Suppressor macrophage treated with lipopolysaccharide for 1 hour (primary cell): ENCODE results near the gene ZFP91.

Experiments used
- DNase-seq, 3 donors: peaks; one replicate each; pipeline ENCODE4 v3.0.0-alpha.2; 2020 to 2022

ZFP91 gene

DNA sequence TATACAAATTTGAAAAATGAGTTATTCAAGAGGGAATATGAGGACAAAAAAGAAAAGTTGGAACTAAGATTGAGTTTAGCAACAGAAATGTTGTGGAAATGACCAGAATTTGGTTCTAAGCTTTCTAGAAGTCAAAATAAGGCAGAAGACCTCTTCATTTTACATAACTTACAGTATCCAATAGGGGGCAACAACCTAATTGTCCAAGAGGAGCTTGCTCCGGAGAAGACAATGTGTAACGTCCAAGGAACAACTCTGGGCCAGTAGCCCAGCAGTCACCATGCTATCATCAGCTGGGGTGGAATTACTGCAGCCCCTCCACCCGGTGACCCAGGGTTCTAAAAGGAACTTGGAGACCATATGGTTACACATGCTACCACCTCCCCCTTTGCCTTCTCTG lies 57.7 kb downstream of the ZFP91 start:
- no peak for DNase-seq

DNA sequence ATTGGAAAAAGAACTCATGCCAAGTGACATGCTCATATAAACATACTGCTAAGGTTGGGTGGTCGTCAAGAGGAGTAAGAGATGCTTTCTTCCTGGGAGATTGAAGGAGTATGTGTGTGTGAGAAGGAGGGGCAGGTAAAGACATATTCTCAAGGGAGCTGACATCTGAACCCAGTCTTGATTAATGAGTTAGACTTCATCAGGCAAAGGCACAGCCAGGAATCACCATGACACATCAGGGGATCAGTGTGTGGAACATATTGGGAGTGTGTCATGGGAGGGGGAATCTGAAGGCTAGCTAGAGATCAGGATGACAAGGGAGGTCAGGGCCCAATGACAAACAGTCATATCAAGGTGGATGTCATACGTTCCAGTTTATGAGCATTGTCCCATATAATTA lies 58.5 kb downstream of the ZFP91 start:
- DNase-seq = no peak

DNA sequence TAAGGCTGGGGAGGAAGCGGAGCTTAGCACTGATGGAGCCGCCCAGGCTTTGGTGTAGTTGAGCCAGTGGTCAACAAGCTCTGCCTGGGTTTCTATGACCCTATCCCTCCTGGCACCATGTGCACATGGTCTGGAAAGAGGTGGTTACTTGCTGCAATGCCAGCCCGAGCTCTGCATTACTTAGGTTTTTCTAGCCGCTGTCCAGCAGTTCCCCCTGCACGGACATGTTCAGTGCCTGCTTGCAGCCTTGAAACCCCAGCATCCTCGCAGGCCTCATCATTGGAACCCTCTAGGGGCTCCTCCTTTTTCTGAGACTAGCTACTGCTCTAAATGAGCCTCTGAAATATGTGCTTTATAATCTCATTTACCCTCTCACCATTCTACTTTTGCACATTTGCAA lies 60.2 kb downstream of the ZFP91 start:
- DNase-seq = no peak

DNA sequence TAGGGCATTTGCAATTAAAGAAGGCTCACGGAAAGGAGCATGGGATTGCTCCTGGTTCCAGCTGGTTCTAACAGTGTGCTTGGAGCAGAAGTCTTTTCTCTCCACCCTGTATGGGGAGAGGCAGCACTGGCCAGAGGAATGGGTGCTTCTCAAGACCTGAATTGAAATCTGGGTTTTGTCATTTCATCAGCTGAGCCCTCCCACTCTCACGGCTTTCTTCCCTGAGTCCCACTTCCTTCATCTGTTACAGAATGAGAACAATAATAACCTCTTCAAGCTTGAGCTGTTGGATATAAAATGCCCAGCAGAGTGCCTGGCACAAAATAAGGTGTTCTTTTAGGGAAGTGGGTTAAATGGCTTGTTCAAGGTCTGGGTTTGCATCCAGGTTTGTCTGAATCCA lies 60.8 kb downstream of the ZFP91 start:
- peak; percentile 43 to 57 (median 53) for DNase-seq

DNA sequence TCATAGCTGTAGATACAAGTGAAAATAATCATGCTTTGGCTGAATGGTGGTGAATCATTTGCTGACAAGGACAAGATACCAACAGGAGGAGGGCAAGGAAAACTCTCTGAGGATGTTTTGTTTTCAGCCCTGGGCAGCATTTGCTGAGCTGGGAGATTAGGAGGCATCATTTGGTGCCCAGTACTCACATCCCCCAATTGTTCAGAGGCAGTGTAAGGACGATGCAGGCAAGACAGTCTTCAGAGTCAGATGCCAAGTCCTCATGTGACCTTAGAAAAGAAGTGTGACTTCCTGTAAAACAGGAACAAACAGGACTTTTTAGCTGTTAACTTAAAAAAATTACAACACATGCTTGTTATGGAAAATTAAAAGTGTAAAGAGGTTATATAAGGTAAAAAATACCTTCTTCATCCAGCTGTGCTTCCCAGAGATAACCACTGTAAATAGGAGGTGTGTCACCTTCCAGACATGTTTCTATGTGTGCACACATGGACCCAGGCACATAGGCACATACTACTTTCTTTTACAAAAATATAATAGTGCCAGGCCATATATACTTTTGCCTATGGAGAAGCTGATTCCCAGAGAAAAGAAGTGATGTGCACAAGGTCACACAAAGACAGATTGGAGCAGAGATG lies 61.6 kb downstream of the ZFP91 start:
- peak; percentile 34 to 59 (median 48) for DNase-seq

DNA sequence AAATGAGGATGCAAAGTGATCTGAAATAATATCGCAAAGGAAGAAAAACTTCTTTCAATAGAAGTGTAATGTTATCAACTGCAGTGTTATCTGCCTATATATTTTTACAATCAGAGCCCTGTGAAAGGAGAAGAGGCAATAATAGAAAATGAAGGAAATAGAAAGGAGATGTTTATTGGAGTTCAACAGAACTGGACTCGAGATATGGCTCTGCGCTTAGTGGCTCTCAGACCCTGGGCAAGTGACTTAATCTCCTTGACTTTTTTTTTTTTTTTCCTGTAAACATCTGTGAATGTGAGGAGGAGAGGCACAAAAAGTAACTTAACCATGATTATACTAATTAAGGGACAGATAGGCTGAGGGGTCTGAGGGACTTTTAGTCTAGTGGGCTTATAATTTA lies 62.5 kb downstream of the ZFP91 start:
- DNase-seq = no peak

DNA sequence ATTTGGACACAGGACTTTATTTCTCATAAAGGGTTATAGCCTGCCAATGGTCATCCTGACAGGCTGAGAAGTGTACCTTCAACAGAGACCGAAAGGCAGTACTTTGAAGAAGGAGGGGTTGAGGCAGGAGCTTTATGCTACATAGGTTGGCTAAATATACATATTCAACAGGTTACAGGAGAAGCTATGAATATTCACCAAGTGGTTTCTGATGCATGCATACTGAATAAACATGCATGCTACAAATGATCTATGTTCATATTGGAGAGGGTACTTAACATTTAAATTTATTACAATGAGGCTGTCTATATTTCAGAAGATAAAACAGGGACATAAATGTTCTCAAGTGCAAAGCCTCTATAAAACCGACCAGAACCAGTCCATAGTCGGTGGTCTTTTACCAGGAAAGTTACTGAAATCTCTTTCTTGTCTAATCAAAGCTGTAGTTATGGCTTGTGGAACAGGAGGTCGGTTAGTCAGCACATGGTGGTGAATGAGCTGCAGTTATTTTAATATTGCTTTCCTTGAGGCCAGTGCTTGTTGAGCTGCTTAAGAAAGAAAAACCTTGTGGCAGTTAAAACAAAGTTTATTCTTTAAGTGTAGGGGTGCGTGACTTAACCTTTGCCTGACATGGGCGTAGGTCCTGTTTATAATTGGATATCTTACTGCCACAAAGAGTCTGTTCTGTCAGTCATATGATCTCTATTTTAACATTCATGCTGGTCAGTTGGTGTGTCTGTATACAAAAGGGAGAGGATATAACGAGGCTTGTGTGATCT lies 63.1 kb downstream of the ZFP91 start:
- no peak for DNase-seq

DNA sequence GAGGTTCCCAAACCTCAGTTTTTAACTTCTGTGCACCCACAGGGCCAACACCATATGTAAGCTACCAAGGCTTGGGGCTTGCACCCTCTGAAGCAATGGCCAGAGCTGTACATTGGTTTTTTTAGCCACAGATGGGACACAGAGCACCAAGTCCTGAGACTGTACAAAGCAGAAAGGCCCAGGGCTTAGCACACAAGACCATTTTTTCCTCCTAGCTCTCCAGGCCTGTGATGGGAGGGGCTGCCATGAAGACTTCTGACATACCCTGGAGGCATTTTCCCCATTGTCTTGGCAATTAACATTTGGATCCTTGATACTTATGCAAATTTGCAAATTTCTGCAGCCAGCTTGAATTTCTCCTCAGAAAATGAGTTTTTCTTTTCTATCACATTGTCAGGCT lies 67.0 kb downstream of the ZFP91 start:
- DNase-seq = no peak

DNA sequence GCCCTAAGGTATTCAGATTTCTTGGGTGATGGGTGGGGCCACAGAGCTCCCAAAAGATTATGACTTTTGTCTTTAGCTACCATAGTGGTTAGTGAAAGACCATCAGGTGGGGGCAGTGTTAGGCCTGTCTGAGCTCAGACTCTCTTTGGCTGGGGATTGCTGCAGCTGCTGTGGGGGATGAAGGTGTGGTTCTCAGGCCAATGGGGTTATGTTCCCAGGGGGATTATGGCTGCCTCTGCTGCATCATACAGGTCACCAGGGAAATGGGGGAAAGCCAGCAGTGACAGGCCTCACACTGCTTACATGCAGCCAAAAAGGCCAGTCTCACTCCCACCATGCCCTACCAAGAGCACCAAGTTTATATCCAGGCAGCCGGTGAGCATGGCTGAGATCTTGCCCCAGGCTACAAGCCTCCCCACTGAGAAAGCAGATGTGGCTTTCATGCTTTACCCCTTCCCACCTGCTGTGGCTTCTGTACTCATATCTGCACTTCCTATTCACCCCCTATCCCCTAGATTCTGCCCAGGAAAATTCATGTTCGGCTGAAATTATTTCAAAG lies 68.4 kb downstream of the ZFP91 start:
- DNase-seq = no peak

DNA sequence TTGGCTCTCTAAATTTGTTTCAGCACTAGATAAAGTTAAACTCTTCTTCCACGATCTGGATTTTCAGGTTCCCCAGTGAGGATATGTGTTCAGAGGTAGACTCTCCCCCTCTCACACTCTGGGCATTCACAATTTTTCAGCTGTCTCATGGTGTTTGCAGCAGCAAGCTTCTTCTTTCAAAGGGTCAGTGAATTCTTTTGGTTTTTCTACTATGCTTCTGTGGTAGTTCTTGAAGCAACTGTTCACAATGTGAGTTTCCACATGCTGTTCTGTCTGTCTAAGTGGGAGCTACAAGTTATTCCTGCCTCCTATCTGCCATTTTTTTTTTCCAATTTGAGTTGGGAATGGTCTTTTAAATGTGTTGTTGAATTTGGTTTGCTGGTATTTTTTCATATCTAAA lies 69.0 kb downstream of the ZFP91 start:
- DNase-seq = no peak

DNA sequence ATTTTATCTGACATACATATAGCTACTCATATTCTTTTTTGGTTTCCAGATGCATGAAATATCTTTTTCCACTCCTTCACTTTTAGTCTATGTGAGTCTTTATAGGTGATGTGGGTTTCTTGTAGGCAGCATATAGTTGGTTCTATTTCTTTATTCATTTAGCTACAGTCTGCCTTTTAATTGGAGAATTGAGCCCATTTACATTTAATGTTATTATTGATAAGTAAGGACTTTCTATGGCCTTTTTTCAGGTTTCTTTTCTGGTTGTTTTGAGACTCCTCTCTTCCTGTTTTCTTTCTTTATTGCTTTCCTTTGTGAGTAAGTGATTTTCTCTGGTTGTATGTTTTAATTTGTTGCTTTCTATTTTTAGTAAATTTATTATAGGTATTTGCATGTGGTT lies 70.8 kb downstream of the ZFP91 start:
- no peak for DNase-seq

DNA sequence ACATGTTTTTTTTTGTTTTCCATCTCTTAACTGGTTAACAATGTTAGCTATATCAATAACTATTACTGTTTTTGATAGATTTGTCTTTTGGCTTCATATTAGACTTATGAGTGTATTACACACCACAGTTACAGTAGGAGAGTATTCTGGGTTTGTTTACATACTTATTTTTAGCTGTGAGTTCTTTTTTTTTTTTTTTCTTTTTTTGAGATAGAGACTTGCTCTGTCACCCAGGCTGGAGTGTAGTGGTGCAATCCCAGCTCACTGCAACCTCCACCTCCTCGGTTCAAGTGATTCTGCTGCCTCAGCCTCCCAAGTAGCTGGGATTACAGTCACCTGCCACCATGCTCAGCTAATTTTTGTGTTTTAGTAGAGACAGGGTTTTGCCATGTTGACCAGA lies 71.6 kb downstream of the ZFP91 start:
- no peak for DNase-seq

DNA sequence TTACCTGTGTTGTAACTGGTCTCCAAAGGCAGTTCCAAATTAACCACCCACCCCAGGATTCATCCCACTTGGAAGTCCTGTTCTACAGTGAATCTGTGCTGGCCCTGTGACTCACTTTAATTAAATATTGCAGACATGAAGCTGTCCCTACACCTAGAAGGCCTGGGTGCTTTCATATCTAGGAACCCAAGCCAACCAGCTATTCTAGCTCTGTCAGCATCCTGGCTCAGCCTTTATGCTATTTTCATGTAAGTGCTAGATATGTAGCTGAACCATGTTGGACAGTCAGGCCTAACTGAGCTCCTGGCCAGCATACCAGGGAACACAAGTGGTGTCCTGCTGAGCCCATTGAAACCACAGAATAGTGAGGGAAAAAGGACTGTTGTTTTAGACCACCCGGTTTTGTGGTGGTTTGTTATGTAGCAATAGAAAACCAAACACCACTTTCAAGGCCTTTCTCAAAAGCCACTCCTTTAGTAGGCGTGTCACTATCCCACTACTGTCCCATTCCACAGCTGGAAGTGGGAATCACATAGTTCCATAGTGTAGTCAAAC lies 73.9 kb downstream of the ZFP91 start:
- DNase-seq = no peak

DNA sequence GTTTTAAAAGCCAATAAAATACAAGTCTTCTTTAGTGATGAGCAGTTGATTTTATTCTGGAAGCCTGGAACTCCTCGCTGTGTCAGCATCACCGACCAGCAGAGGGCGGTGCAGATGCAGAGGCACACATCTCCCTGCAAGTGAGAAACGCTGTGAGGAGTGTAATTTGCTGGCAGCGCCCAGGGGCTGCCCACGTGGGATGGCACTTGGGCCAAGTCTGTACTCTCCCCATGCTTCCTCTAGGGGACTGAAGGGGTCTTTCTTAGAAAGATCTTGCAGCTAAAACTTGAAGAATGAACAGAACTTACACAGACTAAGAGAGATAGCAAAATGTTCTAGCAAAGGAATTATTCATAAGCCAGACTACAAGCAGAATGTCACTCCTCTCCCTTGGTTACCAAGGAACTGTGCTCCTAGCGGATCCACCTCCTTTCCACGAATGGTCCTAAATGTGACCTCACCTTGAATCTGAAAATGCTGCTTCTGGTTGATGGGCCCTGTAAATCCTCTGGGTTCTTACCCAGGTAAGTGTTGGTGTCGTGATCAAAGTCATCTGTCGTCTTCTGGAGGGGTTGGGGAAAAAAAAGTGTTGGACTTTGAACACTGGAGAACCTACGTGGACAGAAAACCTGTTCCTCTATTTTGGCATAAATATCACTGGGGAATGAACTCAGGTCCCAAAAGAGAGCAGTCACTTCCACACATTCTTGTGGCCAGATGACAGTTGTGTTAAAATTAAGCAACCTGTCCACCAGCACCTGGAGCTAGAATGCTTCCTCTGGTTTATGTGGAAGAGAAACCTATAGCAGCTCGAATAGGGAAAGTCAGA lies 75.4 kb downstream of the ZFP91 start:
- peak; percentile 81 to 92 (median 88) for DNase-seq

DNA sequence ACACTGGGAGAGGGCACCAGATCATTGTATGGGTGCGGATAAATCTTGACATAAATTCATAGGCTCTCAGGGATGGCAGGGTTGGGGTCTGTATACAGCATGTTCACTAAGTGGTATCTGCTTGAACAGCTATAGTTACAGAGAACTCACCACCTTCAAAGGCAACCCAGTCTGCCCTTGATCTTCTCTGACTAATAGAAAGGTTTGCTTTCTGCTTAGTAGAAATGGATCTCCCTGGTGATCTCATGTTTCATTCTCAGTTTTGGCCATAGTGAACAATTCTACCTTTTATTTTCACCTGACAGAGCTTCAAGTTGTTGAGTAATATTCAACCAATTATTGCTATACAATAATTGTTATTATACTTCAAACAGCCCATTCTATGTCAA lies 76.0 kb downstream of the ZFP91 start:
- no peak for DNase-seq

DNA sequence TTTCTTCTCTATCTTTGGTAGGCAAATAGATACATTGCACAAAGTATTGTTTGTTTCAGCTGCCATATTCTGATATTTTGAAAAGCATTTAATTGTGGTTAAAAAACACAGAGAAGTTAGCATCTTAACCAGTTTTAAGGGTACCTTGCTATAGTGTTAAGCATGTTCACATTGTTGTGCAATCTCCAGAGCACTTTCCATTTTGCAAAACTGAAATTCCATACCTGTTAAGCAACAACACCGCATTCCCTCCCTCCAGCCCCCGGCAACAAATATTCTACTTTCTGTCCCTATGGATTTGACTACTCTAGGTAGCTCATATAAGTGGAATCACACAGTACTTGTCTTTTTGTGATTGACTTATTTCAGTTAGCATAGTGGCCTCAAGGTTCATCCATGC lies 77.5 kb downstream of the ZFP91 start:
- no peak for DNase-seq

DNA sequence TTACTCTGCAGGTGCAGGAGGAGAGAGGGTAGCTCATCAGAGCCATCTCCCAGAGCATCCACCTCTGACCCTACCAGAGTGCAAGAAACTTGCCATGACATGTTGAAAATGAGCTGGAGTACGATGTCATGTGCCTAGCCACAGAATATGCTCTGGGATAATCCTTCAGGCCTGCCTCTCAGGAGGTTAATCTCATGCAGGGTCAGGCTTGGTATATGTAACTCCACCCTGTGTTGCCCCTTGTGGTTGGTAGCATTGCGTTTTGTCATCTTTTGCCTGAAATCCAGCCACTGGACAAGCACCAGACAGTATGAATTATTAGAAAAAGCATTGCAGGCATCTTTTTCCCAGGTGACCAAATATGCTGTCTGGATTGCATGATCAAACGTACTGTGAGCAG lies 79.8 kb downstream of the ZFP91 start:
- no peak for DNase-seq

DNA sequence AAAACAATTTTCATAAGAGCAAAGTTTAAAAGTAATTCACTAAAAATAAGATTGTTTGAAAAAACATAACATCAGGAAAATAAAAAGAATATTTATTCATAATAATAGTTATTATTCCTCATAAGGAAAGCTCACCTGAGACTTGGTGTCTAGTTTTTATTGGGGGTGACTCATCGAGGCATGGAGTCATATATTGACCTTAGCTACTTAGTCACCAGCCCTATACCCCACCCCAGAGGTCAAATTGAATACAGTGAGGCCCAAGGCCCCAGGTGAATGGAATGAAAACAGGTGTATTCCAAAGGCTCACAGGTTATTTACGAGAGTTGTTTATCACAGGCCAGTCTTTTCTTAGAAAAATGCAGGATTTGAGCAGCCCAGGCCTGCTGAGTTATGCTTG lies 80.5 kb downstream of the ZFP91 start:
- DNase-seq = no peak

DNA sequence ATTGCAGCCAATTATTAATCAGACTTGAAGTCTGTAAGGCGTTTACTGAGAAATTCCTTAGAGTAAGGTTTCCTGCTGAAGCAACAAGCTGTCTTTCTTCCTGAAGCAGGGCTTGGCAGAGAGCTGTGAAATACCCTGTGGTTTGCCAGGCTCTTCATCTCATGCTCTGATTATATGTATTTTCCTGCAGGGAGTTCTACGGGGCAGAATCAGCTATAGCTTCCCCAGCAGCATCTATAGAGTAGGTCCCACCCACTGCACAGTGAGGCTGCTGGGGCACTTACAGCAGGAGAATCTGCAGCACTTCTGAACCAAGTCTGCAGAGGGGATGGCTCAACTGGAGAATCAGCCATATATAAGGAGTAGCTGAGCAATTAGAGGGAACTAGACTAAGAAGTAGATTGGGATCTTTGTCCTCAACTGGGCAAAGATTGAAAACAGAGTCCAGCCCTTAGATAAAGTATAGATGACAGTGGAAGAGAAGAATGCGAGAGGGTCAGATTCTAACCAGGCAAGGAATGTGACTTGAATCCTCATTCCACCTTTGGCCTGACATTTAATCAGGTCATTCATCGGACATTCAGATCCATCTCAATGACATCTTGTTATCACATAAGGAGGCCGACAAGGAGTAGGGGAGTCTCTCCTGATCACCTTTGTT lies 81.2 kb downstream of the ZFP91 start:
- no peak for DNase-seq
